Esophagus muscularis mucosa (tissue), 4 donors: ENCODE data around the gene UBE2J2. TPM values are rescaled to one million over a fixed set of nuclear protein-coding genes. Genes with fewer than 3 reads are reported as not detected.

Experiments used
- DNase-seq: peaks from one replicate; pipeline ENCODE4 v3.0.0-alpha.2; 2017; ENCODE audit errors: extremely low spot score
- H3K27ac ChIP-seq, 4 donors: fragments of 200-600 bp; sonication (generic); replicated peaks in 1 of 4; 1 replicate in 3 of 4; 2 replicates in 1 of 4; pipeline ENCODE4 v1.5.1; 2016 to 2019; ENCODE audit warnings: mild to moderate bottlenecking in 1 of 4
- H3K27me3 ChIP-seq, 4 donors: fragments of 200-600 bp; sonication (generic); one replicate each; pipeline versions ENCODE4 v1.5.1 to v1.6.0; 2016 to 2019
- H3K36me3 ChIP-seq, 4 donors: fragments of 200-600 bp; sonication (generic); one replicate each; pipeline ENCODE4 v1.5.1; 2016 to 2019
- H3K4me1 ChIP-seq, 4 donors: fragments of 200-600 bp; sonication (generic); one replicate each; pipeline ENCODE4 v1.5.1; 2016 to 2019
- H3K4me3 ChIP-seq, 4 donors: fragments of 200-600 bp; sonication (generic); 1 replicate in 2 of 4; 2 replicates in 2 of 4; pipeline ENCODE4 v1.5.1; 2016 to 2019; ENCODE audit warnings: mild to moderate bottlenecking in 4 of 4, moderate library complexity in 1 of 4
- H3K9me3 ChIP-seq, 4 donors: fragments of 200-600 bp; sonication (generic); 1 replicate in 3 of 4; 2 replicates in 1 of 4; pipeline ENCODE4 v1.5.1; 2016 to 2019
- CTCF ChIP-seq, 3 experiments: fragments of 200-600 bp in 2 of 3; fragments of 450-650 bp in 1 of 3; sonication (generic) in 2 of 3; IDR thresholded peaks; one replicate each; pipeline ENCODE4 v1.5.1; 2017 to 2019; ENCODE audit warnings: antibody characterized with exemption in 3 of 3, mild to moderate bottlenecking in 2 of 3, moderate library complexity in 1 of 3
- EP300 ChIP-seq: sonication (generic); formaldehyde crosslinking; IDR thresholded peaks from one replicate; pipeline ENCODE4 v1.6.1; 2017; ENCODE audit warnings: antibody characterized with exemption
- POLR2A ChIP-seq: fragments of 450-650 bp; IDR thresholded peaks from one replicate; pipeline ENCODE4 v1.6.1; 2017; ENCODE audit warnings: antibody characterized with exemption, moderate library complexity, mild to moderate bottlenecking, low read depth
- POLR2AphosphoS5 ChIP-seq, 2 donors: sonication (generic); formaldehyde crosslinking; IDR thresholded peaks; one replicate each; pipeline ENCODE4 v1.6.1; 2017; ENCODE audit warnings: antibody characterized with exemption in 2 of 2
- WGBS: methylation state at CpG from one replicate; pipeline ENCODE4 v1.1.5; 2018; 5-methylcytosine and 5-hydroxymethylcytosine counted together
- intact Hi-C: fragments of 100-400 bp; cut with DNase I; formaldehyde crosslinking; loops from one replicate; pipeline ENCODE4 v1.15.1; 2023
- total RNA-seq, 4 donors: library from RNA; depleted of rRNA; stranded (reverse); fragments of >200 nt; gene quantifications; one replicate each; pipeline versions ENCODE4 v1.1.0 to v1.2.1, GENCODE V29; 2016

Gene UBE2J2
- total RNA-seq, 4 donors from 2014 or later = 34.9 to 61.4 (median 49.5) TPM

- DNase-seq = no peak
- Histone ChIP-seq H3K27ac (peak overlapping the region; percentile 83 to 96 (median 94)), H3K27me3 (no peaks in the 10 kb centered on the region), H3K4me3 (peak overlapping the region; percentile 67 to 91 (median 81)), H3K9me3 (no peaks in the 10 kb centered on the region), H3K36me3 (peaks cover 15 to 29% (median 27%) of the 10 kb centered on the region in 4 donors), H3K4me1 (peaks cover 48 to 68% (median 61%) of the 10 kb centered on the region in 4 donors)
- no peak for TF ChIP-seq CTCF (IDR thresholded peaks at IDR 0.05)
- no peak for TF ChIP-seq POLR2A
- WGBS = 0% methylated on average over 10 of the region's 83 CpGs
- intact Hi-C loops = no loop called here
Measured at GRCh38 chr1:1307261-1307922, 33.7 kb upstream of the UBE2J2 start.

GRCh38 chr1:1306661-1307260 lies 33.1 kb upstream of the UBE2J2 start:
- intact Hi-C loops = no loop called here
- Histone ChIP-seq H3K27me3 (no peaks in the 10 kb centered on the region), H3K27ac (peak overlapping the region; percentile 83 to 96 (median 94)), H3K4me3 (peak overlapping the region; percentile 67 to 91 (median 81)), H3K9me3 (no peaks in the 10 kb centered on the region), H3K36me3 (peaks cover 9 to 24% (median 22%) of the 10 kb centered on the region in 4 donors), H3K4me1 (peaks cover 48 to 68% (median 61%) of the 10 kb centered on the region in 4 donors)
- TF ChIP-seq POLR2A (no peak), CTCF (IDR thresholded peaks at IDR 0.05) (no peak), POLR2AphosphoS5 (IDR thresholded peaks at IDR 0.05) (no peak), EP300 (no peak)
- no peak for DNase-seq
- 32% methylated on average over 17 of the region's 27 CpGs for WGBS

GRCh38 chr1:1306070-1306660 lies 32.5 kb upstream of the UBE2J2 start:
- Histone ChIP-seq H3K4me3 (peak overlapping the region; percentile 67 to 91 (median 81)), H3K27ac (peak overlapping the region; percentile 79 to 87 (median 84)), H3K4me1 (peaks cover 48 to 68% (median 61%) of the 10 kb centered on the region in 4 donors), H3K36me3 (peaks cover 3 to 18% (median 16%) of the 10 kb centered on the region in 4 donors), H3K9me3 (no peaks in the 10 kb centered on the region), H3K27me3 (no peaks in the 10 kb centered on the region)
- no peak for DNase-seq
- WGBS = 28% methylated on average over 6 of the region's 11 CpGs
- TF ChIP-seq EP300 (no peak), POLR2A (no peak), POLR2AphosphoS5 (IDR thresholded peaks at IDR 0.05) (no peak), CTCF (IDR thresholded peaks at IDR 0.05) (no peak)
- intact Hi-C loops = no loop called here

- intact Hi-C loops = no loop called here
- no peaks in the 10 kb centered on the region for H3K27me3 ChIP-seq
- H3K36me3 ChIP-seq = peaks cover 0 to 13% (median 10%) of the 10 kb centered on the region in 4 donors
- peak; percentile 93 for DNase-seq
- 13% methylated on average over 4 of the region's 25 CpGs for WGBS
- no peak for TF ChIP-seq CTCF (IDR thresholded peaks at IDR 0.05)
- TF ChIP-seq POLR2AphosphoS5 (IDR thresholded peaks at IDR 0.05) = peak; percentile 40 to 55
- no peak for TF ChIP-seq EP300
- no peak for TF ChIP-seq POLR2A
- peak overlapping the region; percentile 67 to 91 (median 81) for H3K4me3 ChIP-seq
- peak overlapping the region; percentile 79 to 87 (median 84) for H3K27ac ChIP-seq
- peaks cover 48 to 66% (median 61%) of the 10 kb centered on the region in 4 donors for H3K4me1 ChIP-seq
- no peaks in the 10 kb centered on the region for H3K9me3 ChIP-seq
Measured at GRCh38 chr1:1305300-1306069, 31.8 kb upstream of the UBE2J2 start.
